Adrenal gland (tissue), 5 donors: Measurements from ENCODE around the gene RAD23B.

ENCODE experiments used
- POLR2A ChIP-seq, 2 donors: fragments of 450-650 bp; IDR thresholded peaks; one replicate each; pipeline ENCODE4 v1.6.1; 2017; ENCODE audit warnings: antibody characterized with exemption in 2 of 2, mild to moderate bottlenecking in 2 of 2, moderate library complexity in 1 of 2
- TF ChIP-seq, protein P1 (sequence below), 6 experiments: fragments of 450-650 bp in 4 of 6; fragments of 200-600 bp in 2 of 6; sonication (generic) in 1 of 6; IDR thresholded peaks; 1 replicate in 5 of 6; 2 replicates in 1 of 6; pipeline versions ENCODE4 v1.5.1 to v1.8.0; 2016 to 2021; ENCODE audit warnings: antibody characterized with exemption in 6 of 6, mild to moderate bottlenecking in 2 of 6, moderate library complexity in 1 of 6
- donor health status: DM: no; HTN: no; CAD: no.

DNA sequence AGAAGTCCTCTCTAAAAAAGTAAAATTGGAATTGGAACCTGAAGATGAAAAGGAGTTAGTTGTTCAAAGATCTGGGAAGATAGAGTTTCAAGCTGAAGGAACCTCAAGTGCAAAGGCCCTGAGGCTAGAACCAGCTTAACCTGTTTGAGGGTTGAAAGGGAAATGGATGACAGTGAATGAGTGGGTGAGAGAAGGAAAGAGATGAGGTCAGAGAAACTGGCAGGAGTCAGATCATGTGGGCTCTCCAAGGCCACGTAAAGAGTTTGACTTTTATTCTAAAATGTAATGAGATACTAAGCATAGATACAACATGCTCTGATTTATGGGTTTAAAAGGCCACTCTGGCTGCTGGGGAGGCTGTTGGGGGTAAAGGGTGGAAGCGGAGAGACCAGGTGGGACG lies 2.5 kb upstream of the RAD23B start:
- TF ChIP-seq, protein P1, sequence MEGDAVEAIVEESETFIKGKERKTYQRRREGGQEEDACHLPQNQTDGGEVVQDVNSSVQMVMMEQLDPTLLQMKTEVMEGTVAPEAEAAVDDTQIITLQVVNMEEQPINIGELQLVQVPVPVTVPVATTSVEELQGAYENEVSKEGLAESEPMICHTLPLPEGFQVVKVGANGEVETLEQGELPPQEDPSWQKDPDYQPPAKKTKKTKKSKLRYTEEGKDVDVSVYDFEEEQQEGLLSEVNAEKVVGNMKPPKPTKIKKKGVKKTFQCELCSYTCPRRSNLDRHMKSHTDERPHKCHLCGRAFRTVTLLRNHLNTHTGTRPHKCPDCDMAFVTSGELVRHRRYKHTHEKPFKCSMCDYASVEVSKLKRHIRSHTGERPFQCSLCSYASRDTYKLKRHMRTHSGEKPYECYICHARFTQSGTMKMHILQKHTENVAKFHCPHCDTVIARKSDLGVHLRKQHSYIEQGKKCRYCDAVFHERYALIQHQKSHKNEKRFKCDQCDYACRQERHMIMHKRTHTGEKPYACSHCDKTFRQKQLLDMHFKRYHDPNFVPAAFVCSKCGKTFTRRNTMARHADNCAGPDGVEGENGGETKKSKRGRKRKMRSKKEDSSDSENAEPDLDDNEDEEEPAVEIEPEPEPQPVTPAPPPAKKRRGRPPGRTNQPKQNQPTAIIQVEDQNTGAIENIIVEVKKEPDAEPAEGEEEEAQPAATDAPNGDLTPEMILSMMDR (IDR thresholded peaks at IDR 0.05) = no peak
- TF ChIP-seq POLR2A (IDR thresholded peaks at IDR 0.05) = no peak
